ENCODE data around the gene RPLP2.

RPLP2 gene

GRCh38 chr11:862081-862661 lies 52.4 kb downstream of the RPLP2 start:
- no peak for DNase-seq
